Fibroblast of skin of left biceps (primary cell): ENCODE data around the gene CD151.

ENCODE experiments used
- DNase-seq, 2 experiments: peaks; one replicate each; pipeline ENCODE4 v3.0.0-alpha.2; 2013; ENCODE audit warnings: low read depth in 2 of 2

CD151 gene

DNA sequence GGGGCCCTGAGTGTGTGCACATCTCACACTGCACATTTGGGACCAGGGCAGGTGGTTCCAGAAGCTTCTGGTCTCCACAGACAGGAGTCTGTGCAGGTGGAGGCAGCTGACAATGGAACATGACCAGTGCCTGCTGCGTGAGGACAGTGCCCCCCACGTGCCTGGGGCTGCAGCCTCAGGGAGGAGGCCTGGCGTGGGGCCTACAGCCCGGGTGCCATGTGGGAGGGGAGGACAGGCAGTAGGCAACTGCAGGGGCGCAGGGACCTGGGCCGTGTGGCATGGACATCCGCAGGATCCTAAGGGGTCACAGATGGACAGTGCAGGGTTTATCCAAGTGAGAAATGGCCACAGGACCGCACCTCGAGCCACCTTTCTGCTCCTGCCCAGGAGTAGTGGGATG lies 38.7 kb downstream of the CD151 start:
- DNase-seq, result no peak

DNA sequence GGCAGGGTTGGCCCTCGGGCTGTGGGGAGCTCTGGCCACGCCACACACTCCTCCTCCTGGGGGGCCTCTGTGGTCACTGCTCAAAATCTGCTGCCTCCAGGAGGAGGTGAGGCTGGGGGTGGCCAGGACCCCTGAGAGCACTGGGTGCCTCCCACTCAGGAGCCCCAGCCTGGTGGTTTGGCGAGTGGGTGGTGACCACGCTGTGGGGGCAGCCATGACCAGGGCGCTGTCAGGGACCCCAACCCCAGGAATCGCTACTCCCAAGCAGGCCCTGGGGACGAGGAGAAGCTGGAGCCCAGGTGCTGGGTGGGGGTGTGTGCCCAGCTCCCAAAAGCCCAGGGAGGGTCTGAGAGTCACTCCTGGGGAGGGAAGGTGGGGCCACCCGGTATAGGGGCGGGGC lies 40.0 kb downstream of the CD151 start:
- DNase-seq, result no peak

DNA sequence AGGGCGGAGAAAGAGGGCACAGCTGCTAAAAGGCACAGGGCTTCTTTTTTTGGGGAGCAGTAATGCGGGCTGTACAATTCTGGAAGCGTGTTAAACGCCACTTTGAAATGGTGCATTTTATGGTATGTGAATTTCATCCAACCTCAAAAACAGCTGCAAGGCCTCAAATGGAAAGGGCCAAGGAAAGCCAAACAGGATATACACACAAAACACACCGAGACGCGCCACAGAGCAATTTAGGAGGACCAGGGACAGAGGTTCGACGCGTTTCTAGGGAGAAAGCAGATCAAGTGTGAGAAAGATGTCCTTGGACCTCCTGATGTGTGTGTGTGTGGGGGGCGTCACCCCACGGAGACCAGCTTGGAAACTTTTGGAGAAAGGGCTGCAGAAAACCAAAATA lies 41.0 kb downstream of the CD151 start:
- DNase-seq, result no peak

DNA sequence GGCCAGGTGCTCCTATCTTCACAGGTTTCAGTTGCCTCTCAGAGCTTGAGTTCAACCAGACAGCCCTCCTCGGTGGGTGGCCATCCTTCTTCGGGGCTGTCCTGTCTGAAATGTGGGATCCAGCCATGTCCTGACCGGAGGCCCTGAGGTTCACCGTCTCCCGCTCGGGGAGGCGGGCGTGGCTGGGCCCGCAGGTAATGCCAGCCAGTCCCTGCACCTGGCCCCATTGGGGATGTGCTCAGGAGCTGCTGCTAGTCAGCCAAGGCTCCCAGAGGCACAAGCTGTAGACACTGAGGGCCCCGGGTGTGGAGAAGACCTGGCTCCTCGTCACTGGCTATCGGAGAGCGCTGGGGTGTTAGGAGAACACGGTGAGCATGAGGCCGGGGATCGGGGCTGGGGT lies 42.5 kb downstream of the CD151 start:
- no peak for DNase-seq

DNA sequence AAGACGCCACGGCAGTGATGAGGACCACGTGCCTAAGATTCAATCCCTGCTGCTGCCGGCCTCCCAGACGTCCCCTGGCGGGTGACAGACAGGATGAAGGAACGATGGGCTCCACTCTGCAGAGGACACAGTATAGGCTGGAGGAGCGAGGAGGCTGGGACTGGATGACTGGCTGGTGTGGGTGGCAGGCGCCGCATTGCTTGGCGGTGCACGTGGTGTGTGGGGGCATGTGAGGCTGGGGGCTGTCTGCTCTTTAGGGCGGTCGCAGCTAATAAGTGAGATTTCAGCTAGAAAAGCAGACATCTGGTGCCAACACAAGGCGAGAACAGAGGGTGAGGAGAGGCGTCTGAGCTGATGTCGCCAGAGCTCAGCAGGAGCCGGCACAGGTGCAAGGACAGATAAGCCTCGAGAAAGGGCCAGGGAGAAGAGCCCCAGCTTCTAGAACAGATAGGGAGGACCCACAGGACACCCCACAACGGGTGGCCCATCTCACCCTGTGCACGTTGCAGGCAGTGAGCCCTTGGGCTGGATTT lies 43.1 kb downstream of the CD151 start:
- DNase-seq, result no peak

DNA sequence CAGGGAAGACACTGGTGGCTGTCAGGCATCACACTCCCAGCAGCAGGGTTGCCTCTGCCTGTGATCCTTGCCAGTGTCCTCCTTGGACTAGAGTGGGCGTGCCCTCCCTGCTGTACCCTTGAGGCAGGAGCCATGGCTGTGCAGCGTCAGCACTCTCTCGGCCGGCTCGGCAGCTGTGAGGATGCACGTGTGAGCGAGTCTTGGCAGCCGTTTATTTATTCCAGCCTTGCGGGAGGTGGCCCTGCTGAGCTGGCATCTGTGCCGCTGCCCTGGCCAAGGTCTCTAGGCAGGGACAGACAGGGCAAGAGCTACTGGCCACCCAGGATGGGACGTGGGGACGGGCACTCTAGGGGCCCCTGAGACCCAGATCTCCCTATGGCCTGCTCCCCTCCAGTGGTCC lies 43.8 kb downstream of the CD151 start:
- no peak for DNase-seq

DNA sequence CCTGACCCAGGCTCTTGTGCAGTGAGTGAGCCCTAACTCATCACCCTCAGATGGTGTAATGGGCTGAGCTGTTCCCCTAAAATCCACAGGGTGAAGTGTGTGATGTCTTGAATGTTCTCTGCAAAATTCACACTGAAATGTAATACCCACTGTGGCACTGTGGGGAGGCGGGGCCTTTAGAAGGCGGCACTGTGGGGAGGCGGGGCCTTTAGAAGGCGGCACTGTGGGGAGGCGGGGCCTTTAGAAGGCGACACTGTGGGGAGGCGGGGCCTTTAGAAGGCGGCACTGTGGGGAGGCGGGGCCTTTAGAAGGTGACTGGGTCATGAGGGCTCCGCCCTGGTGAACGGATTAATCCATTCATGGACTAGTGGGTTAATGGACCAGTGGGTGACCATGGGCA lies 44.8 kb downstream of the CD151 start:
- DNase-seq, result no peak

DNA sequence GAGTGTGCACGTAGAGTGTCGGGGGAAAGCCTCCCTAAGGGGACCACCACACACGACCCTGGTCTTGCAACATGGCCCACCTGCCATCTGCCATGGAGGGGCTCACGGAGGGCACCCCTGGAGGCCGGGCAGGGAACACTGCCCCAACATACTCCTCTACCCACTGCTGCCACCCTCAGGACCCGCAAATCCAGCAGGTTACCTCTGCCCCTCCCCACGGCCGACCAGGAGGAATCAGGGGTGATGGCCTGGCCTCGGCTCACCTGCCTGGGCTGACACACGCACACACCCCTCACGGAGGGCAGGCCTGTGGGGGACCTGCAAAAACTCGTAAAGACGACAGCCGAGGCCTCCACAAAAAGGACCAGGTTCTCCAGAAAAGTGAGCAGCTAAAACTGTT lies 47.7 kb downstream of the CD151 start:
- DNase-seq, result no peak

DNA sequence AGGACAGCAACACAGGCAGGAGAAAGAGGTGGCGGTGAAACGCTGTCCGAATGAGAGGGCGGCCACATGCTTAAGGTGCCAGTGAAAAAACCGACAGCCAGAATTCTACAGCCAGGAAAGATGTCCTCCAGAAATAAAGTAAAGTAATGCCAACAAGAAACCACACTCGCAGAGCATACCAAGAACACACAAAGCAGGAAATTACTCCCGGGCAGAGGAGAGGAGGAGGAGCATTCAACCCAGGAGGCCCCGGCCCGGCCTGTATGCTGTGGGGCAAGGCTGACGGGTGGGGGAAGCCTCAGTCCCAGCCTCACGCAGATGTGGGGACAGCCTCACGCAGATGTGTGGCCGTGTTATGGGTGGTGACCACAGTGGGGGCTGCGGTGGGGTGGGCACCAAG lies 49.8 kb downstream of the CD151 start:
- no peak for DNase-seq

DNA sequence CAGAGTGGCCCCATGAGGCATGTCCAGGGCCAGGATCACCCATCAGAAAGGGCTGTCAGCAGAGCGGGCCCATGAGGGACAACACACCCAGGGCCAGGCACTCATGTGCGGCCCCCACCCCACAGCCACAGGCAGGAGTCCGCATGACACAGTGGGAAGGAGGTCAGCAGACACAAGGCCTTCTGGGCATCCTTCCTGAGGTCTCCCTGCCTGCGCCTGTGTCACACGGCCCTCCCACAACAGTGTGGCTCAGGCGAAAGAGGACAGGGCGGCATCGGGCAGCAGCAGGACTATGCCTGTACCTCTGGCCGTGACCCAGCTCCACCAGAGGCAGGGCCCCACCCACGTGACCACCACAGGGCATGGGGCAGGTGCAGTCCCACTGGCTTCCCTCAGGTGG lies 50.8 kb downstream of the CD151 start:
- DNase-seq, result no peak

DNA sequence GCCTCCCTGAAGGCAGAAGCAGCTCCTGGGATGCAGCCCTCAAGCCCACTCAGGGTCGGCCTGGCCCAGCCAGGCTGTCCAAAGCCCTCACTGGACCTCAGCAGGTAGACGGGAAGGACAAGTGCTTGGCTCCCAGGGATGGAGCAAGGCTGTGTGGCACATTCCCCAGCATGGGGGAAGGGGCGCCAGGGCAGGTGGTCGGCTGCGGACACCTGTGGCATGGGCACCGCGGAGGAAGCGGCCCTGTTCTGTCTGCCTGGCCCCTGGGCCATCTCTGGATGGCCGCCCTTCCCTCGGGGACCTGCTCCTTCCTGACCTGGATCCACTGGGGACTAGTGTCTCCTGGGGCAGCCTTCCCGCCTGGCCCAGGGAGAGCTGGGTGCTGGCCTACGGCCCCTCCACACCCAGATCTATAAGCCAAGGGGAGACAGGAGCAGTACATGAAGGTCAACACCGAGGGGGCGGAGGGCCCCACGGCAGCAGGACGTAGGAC lies 51.9 kb downstream of the CD151 start:
- DNase-seq, result no peak

DNA sequence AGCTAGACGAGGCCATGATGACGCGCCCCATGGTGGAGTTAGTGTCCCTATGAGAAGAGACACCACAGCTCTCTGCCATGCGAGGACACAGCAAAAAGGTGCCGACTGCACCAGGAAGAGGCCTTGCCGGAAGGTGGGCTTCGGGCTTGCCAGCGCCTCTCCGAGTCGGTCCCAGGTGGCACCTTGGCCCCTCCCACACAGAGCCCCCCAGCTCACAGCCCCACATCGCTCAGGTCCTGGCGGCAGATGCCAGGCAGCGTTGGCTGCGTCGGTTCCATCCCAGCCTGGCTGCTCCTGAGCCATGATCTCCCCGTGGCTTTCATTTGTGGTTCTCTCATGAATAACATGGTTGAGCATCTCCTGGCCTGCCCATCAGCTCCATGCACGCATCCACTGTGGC lies 53.8 kb downstream of the CD151 start:
- DNase-seq, result no peak

DNA sequence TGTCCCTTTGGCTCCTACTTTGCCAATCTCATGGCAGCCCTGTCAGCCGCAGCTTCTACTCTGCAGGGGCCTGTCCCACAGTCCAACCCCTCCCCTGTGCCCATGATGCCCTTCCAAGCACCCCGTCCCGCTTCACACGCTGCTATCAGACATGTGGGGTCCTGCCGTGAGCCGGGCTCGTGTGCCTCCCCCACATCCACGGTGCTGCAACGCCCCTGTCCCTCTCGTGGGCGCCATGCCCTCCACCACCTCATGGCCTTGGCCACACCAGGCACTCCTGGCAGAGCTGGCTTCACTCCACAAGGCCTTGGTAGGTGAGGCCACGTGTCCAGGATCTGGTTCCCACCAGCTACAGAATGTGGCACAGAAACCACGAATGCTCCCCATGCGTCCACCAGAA lies 54.8 kb downstream of the CD151 start:
- no peak for DNase-seq
